Choroid plexus epithelial cell (primary cell): Measurements from ENCODE around the gene CAMP.

Source experiments
- DNase-seq: peaks from one replicate; pipeline ENCODE4 v3.0.0-alpha.2; 2010; ENCODE audit warnings: low read depth
- H3K4me3 ChIP-seq: 2 replicates; pipeline ENCODE4 v1.5.1; 2011; ENCODE audit warnings: low read depth, mild to moderate bottlenecking, control low read depth, low read length, moderate library complexity
- CTCF ChIP-seq: conservative IDR thresholded peaks from 2 replicates; pipeline ENCODE4 v1.5.1; 2011; ENCODE audit warnings: low read depth, mild to moderate bottlenecking, control low read depth, inconsistent platforms, low read length, moderate library complexity

Gene CAMP

GRCh38 chr3:48220746-48221145 lies 2.5 kb upstream of the CAMP start:
- H3K4me3 ChIP-seq: no peak overlapping the region
- DNase-seq: no peak
- TF ChIP-seq CTCF: no peak

GRCh38 chr3:48225587-48225986 lies 2.3 kb downstream of the CAMP start:
- no peak for DNase-seq
- H3K4me3 ChIP-seq: no peak overlapping the region
- TF ChIP-seq CTCF: no peak

- TF ChIP-seq CTCF: no peak
- no peak for DNase-seq
- no peak overlapping the region for H3K4me3 ChIP-seq
These were observed 3.6 kb downstream of the CAMP start for GRCh38 chr3:48226939-48227338.

GRCh38 chr3:48232232-48232631 lies 8.9 kb downstream of the CAMP start:
- TF ChIP-seq CTCF: no peak
- DNase-seq: no peak
- no peak overlapping the region for H3K4me3 ChIP-seq

GRCh38 chr3:48232734-48233133 lies 9.4 kb downstream of the CAMP start:
- TF ChIP-seq CTCF: peak; percentile 71
- H3K4me3 ChIP-seq: no peak overlapping the region
- peak; percentile 63 for DNase-seq

GRCh38 chr3:48233542-48233941 lies 10.2 kb downstream of the CAMP start:
- no peak overlapping the region for H3K4me3 ChIP-seq
- DNase-seq: no peak
- no peak for TF ChIP-seq CTCF

- no peak for DNase-seq
- H3K4me3 ChIP-seq: no peak overlapping the region
- no peak for TF ChIP-seq CTCF
These were observed 13.2 kb downstream of the CAMP start for GRCh38 chr3:48236531-48236930.
